ENCODE measurements around the gene SLC25A30. TPM values are rescaled to one million over a fixed set of nuclear protein-coding genes. Genes with fewer than 3 reads are reported as not detected.

The SLC25A30 gene
- total RNA-seq, 1 experiment from 2014 or later = 6.3 TPM

- Histone ChIP-seq H3K4me1 (ENCODE audit: insufficient read depth, low read length) (no peaks in the 10 kb centered on the region), H3K4ac (ENCODE audit: low read depth, low read length) (no peak overlapping the region), H3K27me3 (ENCODE audit: insufficient read depth, low read length) (no peaks in the 10 kb centered on the region), H3K79me2 (ENCODE audit: insufficient read depth, low read length) (no peaks in the 10 kb centered on the region), H2BK15ac (ENCODE audit: low read depth, low read length) (no peak overlapping the region), H3T11ph (ENCODE audit: low read length) (no peak overlapping the region), H2BK5ac (ENCODE audit: insufficient read length, low read length) (no peak overlapping the region), H4K8ac (replicated peaks; ENCODE audit: insufficient read length, low read depth, low read length) (no peak overlapping the region), H3K9me3 (ENCODE audit: control insufficient read depth, low read depth, low read length) (no peaks in the 10 kb centered on the region), H3K18ac (ENCODE audit: insufficient read length, low read depth, low read length) (no peak overlapping the region), H3K14ac (ENCODE audit: insufficient read depth, low read length) (no peak overlapping the region), H2AFZ (ENCODE audit: low read length) (no peak overlapping the region), H2BK120ac (ENCODE audit: low read depth, low read length, poor library complexity, severe bottlenecking) (no peak overlapping the region), H3K79me1 (ENCODE audit: insufficient read depth, low read depth, low read length, poor library complexity, severe bottlenecking) (no peaks in the 10 kb centered on the region), H4K5ac (ENCODE audit: insufficient read length, low read depth, low read length) (no peak overlapping the region), H3K23ac (ENCODE audit: insufficient read length, low read depth, low read length) (no peak overlapping the region), H2BK12ac (ENCODE audit: insufficient read length, low read depth, low read length) (no peak overlapping the region), H3K4me2 (ENCODE audit: insufficient read depth, insufficient read length, low read length) (no peak overlapping the region), H4K20me1 (ENCODE audit: control insufficient read depth, insufficient read depth, insufficient read length) (no peaks in the 10 kb centered on the region), H4K91ac (ENCODE audit: insufficient read length, low read depth, low read length) (no peak overlapping the region), H3K27ac (ENCODE audit: insufficient read length, low read depth, low read length) (no peak overlapping the region), H3K23me2 (ENCODE audit: insufficient read length, low read depth, low read length, poor library complexity, severe bottlenecking) (no peaks in the 10 kb centered on the region), H2AK5ac (ENCODE audit: insufficient read length, low read length) (no peak overlapping the region), H3K9ac (ENCODE audit: extremely low read depth, insufficient read length, low read length) (no peak overlapping the region), H3K56ac (ENCODE audit: insufficient read length, low read depth, low read length) (no peak overlapping the region), H2BK20ac (ENCODE audit: low read depth, low read length, poor library complexity, severe bottlenecking) (no peak overlapping the region)
- Mint-ChIP-seq H3K27ac (no peak overlapping the region), H3K4me3 (no peak overlapping the region), H3K4me1 (peaks cover 0 to 6% of the 10 kb centered on the region in 2 experiments; a peak in 3 of 4 replicates), H3K9me3 (no peaks in the 10 kb centered on the region; a peak in 1 of 5 replicates), H3K27me3 (ENCODE audit: low read depth) (no peaks in the 10 kb centered on the region), H3K36me3 (ENCODE audit: insufficient read depth in 1 of 3, low read depth in 3 of 3) (peaks cover 15 to 36% (median 24%) of the 10 kb centered on the region in 3 experiments)
- no CpG with 5 or more reads among the region's 4 CpGs for WGBS (ENCODE audit: extremely low coverage, insufficient read length, low lambda C conversion rate)
- no peak for DNase-seq
- TF ChIP-seq CTCF (conservative IDR thresholded peaks at IDR 0.05) = no peak
Measured at GRCh38 chr13:45398877-45399276, 19.3 kb downstream of the SLC25A30 start.
